ENCODE data around the gene MMS22L.

Gene MMS22L, protein sequence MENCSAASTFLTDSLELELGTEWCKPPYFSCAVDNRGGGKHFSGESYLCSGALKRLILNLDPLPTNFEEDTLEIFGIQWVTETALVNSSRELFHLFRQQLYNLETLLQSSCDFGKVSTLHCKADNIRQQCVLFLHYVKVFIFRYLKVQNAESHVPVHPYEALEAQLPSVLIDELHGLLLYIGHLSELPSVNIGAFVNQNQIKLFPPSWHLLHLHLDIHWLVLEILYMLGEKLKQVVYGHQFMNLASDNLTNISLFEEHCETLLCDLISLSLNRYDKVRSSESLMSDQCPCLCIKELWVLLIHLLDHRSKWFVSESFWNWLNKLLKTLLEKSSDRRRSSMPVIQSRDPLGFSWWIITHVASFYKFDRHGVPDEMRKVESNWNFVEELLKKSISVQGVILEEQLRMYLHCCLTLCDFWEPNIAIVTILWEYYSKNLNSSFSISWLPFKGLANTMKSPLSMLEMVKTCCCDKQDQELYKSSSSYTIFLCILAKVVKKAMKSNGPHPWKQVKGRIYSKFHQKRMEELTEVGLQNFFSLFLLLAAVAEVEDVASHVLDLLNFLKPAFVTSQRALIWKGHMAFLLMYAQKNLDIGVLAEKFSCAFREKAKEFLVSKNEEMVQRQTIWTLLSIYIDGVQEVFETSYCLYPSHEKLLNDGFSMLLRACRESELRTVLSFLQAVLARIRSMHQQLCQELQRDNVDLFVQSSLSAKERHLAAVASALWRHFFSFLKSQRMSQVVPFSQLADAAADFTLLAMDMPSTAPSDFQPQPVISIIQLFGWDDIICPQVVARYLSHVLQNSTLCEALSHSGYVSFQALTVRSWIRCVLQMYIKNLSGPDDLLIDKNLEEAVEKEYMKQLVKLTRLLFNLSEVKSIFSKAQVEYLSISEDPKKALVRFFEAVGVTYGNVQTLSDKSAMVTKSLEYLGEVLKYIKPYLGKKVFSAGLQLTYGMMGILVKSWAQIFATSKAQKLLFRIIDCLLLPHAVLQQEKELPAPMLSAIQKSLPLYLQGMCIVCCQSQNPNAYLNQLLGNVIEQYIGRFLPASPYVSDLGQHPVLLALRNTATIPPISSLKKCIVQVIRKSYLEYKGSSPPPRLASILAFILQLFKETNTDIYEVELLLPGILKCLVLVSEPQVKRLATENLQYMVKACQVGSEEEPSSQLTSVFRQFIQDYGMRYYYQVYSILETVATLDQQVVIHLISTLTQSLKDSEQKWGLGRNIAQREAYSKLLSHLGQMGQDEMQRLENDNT

DNA sequence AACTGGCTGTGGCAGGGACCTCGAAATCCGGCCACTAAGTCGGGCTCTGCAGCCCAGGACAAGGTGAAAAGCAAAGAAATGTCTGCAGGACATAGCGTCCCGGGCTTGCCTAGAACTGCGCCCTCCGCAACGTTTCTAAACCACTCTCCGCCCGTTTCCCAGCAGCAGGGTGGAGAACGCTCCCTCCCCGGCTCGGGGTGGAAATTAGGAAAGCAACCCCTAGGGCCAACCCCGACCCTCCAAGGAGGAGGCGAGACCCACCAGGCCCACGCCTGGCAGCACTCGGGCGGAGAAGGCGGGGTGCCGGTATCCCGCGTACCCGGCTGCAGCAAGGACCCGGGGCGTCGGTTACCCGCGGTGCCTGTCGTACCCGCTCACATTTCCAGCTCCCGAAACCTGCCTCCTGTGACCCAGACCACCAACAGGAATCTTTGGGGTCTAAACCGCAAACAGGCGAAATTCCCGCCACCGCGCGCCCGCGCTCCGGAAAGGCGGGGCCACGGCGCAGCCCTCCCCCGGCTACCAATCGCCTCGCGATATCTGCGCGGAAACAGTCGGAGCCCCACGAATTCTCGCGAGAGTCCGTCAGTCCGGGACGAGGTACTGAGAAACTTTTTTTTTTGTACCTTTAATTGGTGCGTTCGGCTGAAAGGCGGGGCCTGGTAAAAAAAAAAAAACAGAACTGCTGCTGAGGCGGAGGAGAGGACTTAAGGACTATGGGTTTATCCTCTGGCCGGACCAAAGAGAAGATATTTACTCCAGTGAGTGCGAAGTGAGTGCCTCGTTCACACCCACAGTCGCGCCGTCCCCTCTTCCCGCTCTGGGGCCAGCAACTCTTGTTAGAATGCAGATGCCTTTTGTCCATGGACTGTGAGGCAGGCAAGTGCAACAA is at the start of gene MMS22L:
MMS22L (minus strand) TSS at position 491 of the 892 bp plus-strand sequence. CDS start 739 bp downstream, outside the sequence.
- DNase-seq (ENCODE audit: low spot score) = peak; percentile 61

DNA sequence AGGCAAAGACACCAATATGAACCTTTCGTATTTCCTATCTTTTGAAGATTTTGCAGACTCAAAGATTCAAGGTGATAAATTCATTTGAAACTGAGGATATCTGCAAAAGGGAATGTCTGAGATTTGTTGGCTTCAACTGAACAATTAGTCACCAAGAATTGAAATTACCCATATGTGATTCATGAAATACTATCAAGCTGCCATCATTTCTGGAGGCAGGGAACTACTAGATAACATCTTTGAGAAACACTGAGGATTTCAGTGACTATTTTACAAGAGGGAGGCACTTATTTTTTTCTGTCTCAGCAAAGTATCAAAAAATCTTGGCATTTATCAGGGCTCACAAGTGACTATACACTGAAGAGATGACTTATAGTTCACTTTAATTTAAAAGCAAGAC is 39.8 kb upstream of the MMS22L start:
- no peak for DNase-seq (ENCODE audit: low spot score)

DNA sequence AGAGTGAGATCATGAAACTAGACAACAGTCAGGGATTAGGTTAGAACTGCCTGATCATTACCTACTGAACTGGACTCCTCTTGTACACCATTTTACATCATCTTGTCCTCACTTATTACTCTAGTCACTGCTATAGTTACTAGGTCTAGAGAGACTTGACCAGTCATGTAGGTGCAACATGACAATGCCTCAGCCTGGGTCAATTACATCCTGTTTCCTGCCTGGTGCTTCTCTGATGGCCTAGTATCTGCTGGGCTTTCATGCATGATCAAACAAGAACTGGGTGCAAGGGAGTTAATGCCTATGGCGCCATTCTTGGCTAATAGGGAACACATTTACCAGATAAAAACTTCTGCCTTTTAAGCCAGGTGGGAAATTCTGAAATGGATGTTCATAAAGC is 39.2 kb upstream of the MMS22L start:
- no peak for DNase-seq (ENCODE audit: low spot score)

DNA sequence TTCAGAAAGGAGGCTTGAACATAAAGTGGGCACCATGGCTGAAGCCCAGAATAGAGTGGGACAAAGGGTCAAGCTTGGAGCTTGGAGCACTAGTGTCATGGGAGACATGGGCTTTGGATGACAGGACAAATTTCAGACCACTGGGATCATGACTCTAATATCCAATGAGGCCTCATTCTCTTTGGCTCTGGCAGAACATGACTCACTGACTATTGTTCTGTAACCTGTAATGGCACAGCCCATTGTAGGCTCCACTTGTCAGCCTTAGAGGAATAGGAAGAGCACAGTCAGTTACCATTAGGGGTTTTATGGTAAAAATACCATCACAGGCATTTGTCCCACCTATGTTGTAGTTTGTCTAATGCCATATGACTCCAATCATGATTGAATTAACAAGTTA is 34.0 kb upstream of the MMS22L start:
- DNase-seq (ENCODE audit: low spot score) = no peak

DNA sequence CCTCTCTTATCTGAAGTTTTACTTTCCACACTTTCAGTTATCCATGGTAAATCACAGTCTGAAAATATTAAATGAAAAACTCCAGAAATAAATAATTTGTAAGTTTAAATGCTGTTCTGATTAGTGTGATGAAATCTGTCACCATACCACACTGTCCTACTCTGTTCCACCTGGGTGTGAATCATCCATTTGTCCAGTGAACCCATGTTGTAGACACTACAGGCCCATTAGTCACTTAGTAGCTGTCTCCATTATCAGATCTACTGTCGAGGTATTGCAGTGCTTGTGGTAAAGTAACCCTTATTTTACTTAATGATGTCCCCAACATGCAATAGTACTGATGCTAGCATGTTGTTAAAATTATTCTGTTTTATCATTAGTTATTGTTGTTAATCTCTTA is 29.2 kb upstream of the MMS22L start:
- no peak for DNase-seq (ENCODE audit: low spot score)

DNA sequence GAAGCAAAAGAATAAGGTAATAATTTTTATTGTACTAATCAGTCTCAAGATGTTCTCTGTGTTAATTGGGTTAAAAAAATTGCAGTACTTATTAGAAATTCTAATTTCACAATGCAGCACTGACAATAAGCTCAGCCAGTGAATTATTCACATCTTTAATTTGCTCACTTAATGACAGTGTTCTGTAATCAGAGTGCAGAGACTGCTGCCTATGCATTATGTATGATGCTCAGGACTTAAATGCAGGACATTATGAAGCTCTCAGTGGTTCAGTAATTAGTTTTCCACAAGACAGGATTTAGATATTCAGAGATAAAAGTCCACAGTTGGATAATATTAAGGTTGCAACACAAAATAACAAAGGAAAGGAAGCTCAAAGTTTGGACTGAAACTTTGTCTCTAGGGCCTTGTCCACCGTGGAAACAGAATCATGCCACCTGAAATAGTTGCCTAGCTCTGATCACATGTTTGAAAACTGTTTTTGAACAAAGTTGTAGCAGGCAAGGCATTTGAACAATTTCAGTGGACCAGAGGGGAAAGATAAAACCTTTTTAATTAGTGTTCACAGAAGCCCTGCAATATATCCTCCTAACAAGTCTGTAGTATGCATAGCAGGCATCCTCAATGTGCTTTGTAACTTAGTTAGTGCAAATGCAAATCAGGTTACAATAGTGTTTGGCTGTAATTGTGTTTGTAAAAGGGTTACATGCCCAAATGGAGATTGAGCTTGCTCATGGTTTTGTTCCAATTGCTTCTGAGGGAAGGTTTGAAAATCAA is 23.7 kb upstream of the MMS22L start:
- no peak for DNase-seq (ENCODE audit: low spot score)

DNA sequence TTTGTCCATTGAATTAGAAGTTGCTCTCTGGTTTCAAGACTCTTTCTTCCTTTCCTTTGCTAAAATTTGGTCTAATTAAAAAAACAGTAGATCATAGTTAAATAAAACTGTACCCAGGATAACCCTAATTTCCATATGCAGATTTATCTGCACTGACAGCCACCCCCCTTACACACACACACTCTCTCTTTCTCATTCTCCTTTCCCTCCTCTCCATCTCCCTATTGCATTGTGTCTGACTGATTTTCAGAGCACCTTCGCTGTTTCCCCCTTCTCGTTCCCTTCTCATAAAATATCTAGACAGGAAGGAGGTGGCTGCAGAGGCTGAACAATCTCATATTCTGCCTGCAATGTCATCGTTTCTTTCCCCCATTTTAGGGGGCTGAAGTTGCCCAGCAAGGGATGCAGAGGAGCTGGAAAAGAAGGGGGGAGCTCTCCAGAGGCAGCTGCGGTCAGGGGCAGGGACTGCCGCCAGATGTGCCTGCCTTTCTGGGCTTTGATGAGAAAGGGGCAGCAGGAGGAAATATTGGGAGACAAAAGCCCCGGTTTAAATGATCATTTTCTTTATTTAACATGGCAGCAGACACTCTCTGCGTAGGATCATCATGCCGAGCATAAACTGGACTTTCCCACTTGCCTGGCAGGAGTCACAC is 22.5 kb upstream of the MMS22L start:
- no peak for DNase-seq (ENCODE audit: low spot score)

DNA sequence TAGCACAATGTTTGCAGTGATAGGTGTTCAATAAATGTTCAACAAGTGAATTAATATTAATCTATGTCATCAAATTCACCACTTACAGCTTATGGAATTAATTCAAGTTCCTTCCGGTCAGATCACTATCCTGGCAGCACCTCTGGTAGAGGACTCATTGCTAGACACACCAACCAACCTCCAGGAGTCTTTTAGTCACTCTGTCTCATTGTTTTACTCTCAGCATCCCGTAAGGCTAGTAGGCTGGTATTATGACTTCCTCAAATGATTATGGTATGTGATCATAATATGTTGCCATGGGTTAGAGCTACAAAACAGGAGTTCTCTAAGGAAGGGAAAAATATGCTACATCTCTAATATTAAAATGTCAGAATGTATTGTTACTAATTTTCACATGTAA is 21.7 kb upstream of the MMS22L start:
- DNase-seq (ENCODE audit: low spot score) = no peak

DNA sequence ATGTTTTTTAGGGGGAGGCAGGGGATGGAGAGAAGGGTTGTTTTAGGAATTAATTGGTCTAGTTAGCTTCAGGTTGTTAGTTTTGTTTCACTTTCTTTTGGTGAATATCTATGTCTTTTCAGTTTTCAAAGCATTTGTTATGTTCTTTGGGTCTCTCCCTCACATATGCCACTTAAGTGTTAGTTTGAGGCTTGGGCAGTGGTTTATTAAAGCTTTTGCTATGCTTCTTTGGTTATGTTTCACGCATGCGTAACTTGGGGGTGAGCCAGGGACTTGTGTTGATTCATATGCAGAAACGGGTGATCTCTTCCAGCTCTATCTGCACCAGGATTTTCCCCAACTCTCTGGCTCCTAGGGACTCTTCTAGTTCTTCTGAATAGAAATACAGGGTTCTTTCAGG is 11.4 kb upstream of the MMS22L start:
- no peak for DNase-seq (ENCODE audit: low spot score)

DNA sequence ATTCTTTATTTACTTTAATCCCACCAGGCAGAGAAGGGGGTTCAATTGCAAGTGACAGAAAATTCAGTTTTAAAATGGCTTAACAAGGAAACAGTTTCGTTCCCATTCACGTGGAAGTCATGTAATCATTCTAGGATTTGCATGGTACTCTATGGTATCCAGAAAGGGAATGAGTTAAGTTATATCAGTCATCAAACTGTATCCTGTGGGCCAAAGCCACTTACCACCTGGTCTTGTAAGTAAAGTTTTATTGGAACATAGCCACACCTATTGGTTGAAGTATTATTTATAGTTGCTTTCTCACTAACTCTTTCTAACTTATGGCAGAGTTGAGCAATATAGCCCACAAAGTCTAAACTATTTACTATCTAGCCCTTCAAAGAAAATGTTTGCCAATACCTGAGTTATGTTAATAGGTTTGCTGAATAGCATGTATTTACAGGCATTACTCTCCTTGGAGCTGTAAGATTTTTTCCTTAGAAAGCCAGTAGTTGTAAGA is 10.2 kb upstream of the MMS22L start:
- DNase-seq (ENCODE audit: low spot score) = no peak

DNA sequence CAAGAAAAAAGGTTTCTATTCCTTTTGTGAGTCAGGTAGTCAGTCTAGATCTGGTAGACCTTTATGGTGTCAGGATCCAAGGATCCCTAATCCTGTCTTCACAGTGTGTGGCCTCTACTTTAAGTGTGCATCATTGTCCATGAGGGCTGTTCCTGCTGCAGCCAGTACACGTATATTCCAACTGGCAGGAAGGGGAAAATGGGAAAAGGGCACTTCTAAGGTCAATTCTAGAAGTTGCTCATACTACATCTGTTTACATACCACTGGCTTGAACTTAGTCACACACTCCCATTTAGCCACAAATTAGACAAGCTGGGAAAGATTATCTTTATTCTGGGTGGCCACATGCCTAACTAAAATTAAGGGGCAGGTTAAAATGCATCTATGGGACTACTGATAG is 9.7 kb upstream of the MMS22L start:
- DNase-seq (ENCODE audit: low spot score) = no peak

DNA sequence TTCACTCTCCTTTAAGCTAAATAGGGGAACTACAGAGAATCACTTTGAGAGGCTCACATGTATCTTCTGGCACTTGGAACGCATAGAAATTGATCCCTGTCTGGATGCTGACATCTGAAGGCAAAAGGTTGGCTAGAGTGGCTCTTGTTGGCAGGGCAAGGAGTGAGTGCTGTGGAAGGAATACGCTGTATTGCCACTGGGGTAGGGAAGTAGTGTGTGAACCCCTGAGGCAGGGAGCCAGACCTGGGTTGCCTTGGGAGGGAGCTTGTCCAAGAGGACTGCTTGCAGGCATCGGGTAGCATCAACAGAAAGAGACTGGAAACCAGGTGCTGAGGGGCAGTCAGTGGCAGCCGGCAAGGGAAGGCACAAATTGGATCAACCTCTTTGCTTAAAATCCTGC is 8.9 kb upstream of the MMS22L start:
- no peak for DNase-seq (ENCODE audit: low spot score)

DNA sequence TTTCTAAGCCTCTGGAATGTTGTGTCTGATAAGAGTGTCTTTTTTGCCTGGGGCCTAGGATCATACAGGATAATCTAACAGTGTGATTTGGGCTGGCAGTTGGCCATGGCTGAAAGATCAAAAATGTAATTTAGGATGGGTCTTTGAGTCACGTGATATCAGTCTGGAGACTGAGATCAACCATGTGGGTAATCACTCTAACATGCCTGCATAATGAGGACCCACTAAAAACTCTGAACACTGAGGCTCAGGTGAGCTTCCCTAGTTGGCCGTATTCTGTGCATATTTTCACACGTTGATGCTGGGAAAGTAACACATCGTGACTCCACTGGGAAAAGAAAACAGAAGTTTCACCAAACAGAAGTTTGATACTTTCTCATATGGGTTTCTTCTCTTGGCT is 6.3 kb upstream of the MMS22L start:
- DNase-seq (ENCODE audit: low spot score) = no peak

DNA sequence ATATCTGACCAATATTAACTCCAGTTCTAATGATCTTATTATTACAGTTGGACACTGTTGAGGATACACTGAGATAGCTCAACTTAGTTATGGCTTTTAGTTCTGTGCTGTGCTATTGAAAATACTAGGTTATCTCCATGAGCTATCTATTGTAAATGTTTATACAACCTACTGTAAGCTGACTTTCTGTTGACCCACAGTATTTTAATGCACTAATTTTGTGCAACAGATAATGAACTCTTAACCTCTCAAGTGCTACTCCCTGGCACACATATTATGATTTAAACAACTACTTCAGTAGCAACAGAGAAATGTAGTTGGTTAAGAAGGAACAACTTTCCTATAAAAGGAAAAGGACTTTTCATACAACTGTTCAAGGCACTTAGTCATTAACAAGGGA is 5.2 kb upstream of the MMS22L start:
- DNase-seq (ENCODE audit: low spot score) = no peak

DNA sequence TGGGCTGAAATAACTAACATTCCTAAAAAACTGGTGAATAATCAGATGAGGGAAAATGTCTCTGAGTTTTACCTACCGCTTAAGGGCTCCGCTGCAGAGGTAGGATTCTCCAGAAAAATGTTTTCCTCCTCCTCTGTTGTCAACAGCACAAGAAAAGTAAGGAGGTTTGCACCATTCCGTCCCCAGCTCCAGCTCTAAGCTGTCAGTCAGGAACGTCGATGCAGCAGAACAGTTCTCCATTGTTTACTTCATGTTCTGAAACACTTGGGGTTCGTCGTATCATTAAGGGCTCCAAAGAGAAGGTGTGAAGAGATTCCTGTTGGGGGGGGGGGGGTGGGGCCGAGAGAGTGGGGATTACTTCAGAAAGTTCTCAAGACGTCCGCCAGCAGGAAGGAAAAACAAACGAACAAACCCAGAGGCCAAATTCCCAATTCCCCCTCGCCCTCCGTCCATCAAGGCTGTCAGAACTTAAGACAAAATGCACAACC is 734 bp downstream of the MMS22L start:
- DNase-seq (ENCODE audit: low spot score) = no peak

DNA sequence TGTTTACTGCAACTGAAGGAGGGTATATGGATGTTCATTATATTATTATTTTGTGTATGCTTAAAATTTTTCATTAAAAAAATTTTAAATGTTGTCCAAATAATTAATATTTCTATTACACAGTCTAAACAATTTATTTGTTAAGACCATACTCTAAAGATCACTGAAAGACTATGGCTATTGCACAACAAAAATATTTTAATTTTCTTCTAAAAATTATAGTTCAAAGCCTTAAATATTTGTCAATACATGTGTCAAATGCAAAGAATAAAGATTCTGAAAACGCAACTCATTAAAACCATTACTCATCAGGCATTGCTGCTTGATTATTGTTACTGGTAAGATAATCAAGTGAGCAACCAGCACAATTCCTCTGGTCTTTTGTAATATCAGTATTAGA is 2.2 kb downstream of the MMS22L start:
- DNase-seq (ENCODE audit: low spot score) = no peak

DNA sequence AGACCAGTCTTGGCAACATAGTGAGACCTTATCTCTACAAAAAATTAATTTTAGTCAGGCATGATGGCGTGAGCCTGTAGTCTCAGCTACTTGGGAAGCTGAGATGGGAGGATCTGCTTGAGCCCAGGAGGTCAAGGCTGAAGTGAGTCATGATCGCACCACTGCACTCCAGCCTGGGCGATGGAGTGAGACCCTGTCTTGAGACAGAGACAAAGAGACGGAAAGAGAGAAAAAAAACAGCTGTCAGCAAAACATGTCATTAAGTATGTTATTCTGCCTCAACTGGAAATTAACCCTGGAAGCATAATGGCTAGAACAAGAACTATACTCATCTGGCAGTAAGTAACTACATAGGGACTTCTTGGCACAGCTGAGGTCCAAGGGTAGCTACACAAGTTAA is 7.2 kb downstream of the MMS22L start:
- no peak for DNase-seq (ENCODE audit: low spot score)

DNA sequence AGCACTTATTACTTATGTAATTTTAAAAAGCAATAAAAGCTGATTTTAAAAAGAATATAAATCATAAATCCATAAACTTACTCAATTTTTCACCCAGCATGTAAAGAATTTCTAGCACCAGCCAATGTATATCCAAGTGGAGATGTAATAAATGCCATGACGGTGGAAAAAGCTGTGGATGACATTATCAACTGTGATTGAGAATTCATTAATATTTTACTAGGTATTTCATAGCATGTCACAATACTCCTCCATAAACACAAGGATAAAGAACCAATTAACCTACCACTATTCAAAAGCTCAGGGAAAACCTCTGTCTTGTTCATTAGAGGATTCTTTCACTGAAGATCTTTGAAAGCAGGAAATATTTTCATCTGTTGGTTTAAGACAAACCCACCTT is 13.2 kb downstream of the MMS22L start:
- DNase-seq (ENCODE audit: low spot score) = no peak

DNA sequence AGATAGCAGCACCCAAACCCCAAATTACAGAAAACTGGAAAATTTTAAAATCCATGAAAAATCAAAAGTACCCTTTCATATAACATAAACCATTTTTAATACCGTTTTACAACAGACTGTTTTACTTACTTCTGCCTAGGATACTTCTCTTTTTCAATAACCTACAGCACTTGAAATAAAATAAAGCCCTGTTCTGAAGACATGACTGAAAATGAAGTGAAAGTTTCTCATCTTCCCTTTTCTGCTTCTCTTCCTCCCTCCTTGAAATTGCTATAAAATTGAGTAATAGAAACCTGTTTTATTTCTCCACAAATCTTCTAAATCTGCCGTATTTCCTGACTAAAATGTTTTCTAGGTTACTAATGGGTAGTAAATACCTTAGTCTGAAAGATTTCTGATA is 20.3 kb downstream of the MMS22L start:
- no peak for DNase-seq (ENCODE audit: low spot score)

DNA sequence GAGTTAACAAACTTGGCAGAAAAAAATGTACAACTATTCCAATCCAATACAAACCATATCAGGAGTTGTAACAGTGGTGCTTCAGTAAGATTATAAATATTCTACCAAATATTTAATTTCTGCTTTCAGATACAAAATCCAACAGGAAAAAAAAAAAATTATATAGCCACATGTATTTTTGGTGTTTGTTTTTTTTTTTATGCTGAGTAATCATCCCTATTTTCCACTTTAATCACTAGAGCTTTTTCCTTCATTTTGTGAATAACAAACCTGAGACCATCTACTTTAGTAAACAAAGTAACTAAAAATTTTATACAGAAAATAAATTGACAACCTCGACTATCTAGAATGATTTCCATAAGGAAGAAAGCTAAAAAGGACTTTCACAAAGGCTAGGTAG is 36.2 kb downstream of the MMS22L start:
- DNase-seq (ENCODE audit: low spot score) = no peak
